ENCODE measurements around the gene TCF15.

Gene TCF15

DNA sequence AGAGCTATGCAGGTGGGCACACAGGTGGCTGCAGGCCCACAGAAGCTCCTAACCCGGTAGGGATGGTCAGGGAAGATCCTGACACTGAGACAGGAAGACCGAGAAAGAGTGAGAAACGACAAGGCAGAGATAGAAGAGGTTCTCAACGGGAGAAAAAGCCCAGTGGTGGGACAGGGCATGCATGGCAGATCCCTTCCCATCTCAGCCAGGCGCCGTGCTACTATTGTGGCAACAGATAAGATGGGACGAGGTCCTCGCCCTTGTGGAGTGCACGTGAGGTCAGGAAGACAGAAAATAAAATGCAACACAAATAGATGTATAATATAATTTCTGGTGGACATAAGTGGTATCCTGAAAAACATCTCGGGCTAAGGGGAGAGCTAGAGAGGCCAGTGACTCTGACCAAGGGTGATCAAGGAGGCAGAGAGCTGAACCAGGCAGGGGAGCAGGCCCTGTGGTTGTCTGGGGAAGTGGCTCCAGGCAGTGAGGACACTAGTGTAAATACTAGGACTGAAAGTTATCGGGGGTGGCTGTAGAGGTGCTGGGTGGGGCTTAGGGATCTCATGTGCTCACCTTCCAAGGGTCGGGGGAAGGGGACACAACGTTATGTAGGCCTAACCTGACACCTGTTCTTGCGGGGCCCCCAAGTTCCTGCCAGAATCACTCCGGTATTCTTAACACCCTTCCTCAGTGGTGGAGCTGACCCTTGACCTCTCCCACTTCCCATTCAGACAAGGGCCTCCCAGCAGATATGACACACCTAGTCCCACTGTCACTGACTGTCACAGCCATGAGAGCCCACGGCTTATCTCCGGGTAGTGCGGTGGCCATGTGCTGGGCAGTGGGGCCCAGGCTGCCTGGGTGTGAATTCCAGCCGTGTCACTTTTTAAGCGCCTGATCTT, 41.9 kb upstream of the TCF15 start:
- Histone ChIP-seq H3K36me3 (ENCODE audit: control insufficient read depth in 5 of 5, insufficient read depth in 5 of 5, low read length in 5 of 5) (peaks cover 9 to 38% (median 31%) of the 10 kb centered on the region in 5 donors), H3K4me3 (ENCODE audit: low read depth in 1 of 5, low read length in 5 of 5) (peak overlapping the region; percentile 77 to 93 (median 89)), H3K27me3 (ENCODE audit: control insufficient read depth in 5 of 5, insufficient read depth in 4 of 5, low read length in 5 of 5) (peaks cover 0 to 3% (median 0%) of the 10 kb centered on the region in 5 donors), H3K9ac (ENCODE audit: low read length in 5 of 5) (peak overlapping the region; percentile 72 to 88 (median 75)), H3K27ac (ENCODE audit: low read depth, low read length) (peak overlapping the region; percentile 77), H3K9me3 (ENCODE audit: control insufficient read depth in 5 of 5, low read length in 5 of 5) (peaks cover 0 to 6% (median 0%) of the 10 kb centered on the region in 5 donors), H3K4me1 (ENCODE audit: control insufficient read depth in 5 of 5, insufficient read depth in 5 of 5, low read length in 5 of 5) (peaks cover 12 to 29% (median 26%) of the 10 kb centered on the region in 5 donors)

DNA sequence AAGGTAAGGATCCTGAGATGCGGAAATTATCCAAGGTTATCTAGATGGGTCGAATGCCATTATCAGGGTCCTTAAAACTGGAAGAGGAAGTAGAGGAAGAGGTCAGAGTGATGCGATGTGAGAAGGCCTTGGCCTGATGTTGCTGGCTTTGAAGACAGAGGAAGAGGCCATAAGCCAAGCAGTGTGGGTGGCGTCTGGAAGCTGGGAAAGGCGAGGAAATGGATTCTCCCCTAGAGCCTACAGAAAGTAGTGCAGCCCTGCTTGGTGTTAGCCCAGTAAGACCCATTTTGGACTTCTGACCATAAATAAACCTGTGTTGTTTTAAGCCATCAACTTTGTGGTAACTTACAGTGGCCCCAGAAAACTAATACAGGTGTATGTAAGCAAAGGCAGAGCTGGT, 40.8 kb upstream of the TCF15 start:
- H3K4me3 ChIP-seq (ENCODE audit: low read depth in 1 of 5, low read length in 5 of 5), result no peak overlapping the region
- H3K9me3 ChIP-seq (ENCODE audit: control insufficient read depth in 5 of 5, low read length in 5 of 5), result peaks cover 0 to 6% (median 0%) of the 10 kb centered on the region in 5 donors
- H3K9ac ChIP-seq (ENCODE audit: low read length in 5 of 5), result no peak overlapping the region
- peaks cover 9 to 39% (median 32%) of the 10 kb centered on the region in 5 donors for H3K36me3 ChIP-seq (ENCODE audit: control insufficient read depth in 5 of 5, insufficient read depth in 5 of 5, low read length in 5 of 5)
- peaks cover 12 to 33% (median 27%) of the 10 kb centered on the region in 5 donors for H3K4me1 ChIP-seq (ENCODE audit: control insufficient read depth in 5 of 5, insufficient read depth in 5 of 5, low read length in 5 of 5)
- no peak overlapping the region for H3K27ac ChIP-seq (ENCODE audit: low read depth, low read length)
- no peaks in the 10 kb centered on the region for H3K27me3 ChIP-seq (ENCODE audit: control insufficient read depth in 5 of 5, insufficient read depth in 4 of 5, low read length in 5 of 5)

- peaks cover 0 to 6% (median 0%) of the 10 kb centered on the region in 5 donors for H3K9me3 ChIP-seq (ENCODE audit: control insufficient read depth in 5 of 5, low read length in 5 of 5)
- no peak overlapping the region for H3K27ac ChIP-seq (ENCODE audit: low read depth, low read length)
- no peak overlapping the region for H3K9ac ChIP-seq (ENCODE audit: low read length in 5 of 5)
- no peaks in the 10 kb centered on the region for H3K27me3 ChIP-seq (ENCODE audit: control insufficient read depth in 5 of 5, insufficient read depth in 4 of 5, low read length in 5 of 5)
- peaks cover 9 to 39% (median 32%) of the 10 kb centered on the region in 5 donors for H3K36me3 ChIP-seq (ENCODE audit: control insufficient read depth in 5 of 5, insufficient read depth in 5 of 5, low read length in 5 of 5)
- no peak overlapping the region for H3K4me3 ChIP-seq (ENCODE audit: low read depth in 1 of 5, low read length in 5 of 5)
- H3K4me1 ChIP-seq (ENCODE audit: control insufficient read depth in 5 of 5, insufficient read depth in 5 of 5, low read length in 5 of 5), result peaks cover 12 to 39% (median 33%) of the 10 kb centered on the region in 5 donors
Measured at GRCh38 chr20:650281-650680, 40.2 kb upstream of the TCF15 start.

- Histone ChIP-seq H3K27me3 (ENCODE audit: control insufficient read depth in 5 of 5, insufficient read depth in 4 of 5, low read length in 5 of 5) (peaks cover 4 to 8% (median 5%) of the 10 kb centered on the region in 5 donors), H3K36me3 (ENCODE audit: control insufficient read depth in 5 of 5, insufficient read depth in 5 of 5, low read length in 5 of 5) (peaks cover 9 to 39% (median 32%) of the 10 kb centered on the region in 5 donors), H3K9me3 (ENCODE audit: control insufficient read depth in 5 of 5, low read length in 5 of 5) (peaks cover 0 to 6% (median 0%) of the 10 kb centered on the region in 5 donors), H3K4me3 (ENCODE audit: low read depth in 1 of 5, low read length in 5 of 5) (no peak overlapping the region), H3K9ac (ENCODE audit: low read length in 5 of 5) (no peak overlapping the region), H3K4me1 (ENCODE audit: control insufficient read depth in 5 of 5, insufficient read depth in 5 of 5, low read length in 5 of 5) (peaks cover 7 to 33% (median 27%) of the 10 kb centered on the region in 5 donors), H3K27ac (ENCODE audit: low read depth, low read length) (no peak overlapping the region)
Measured at GRCh38 chr20:647479-648019, 37.4 kb upstream of the TCF15 start.

GRCh38 chr20:646868-647233, 36.7 kb upstream of the TCF15 start:
- Histone ChIP-seq H3K4me3 (ENCODE audit: low read depth in 1 of 5, low read length in 5 of 5) (no peak overlapping the region), H3K27me3 (ENCODE audit: control insufficient read depth in 5 of 5, insufficient read depth in 4 of 5, low read length in 5 of 5) (peaks cover 4 to 9% (median 6%) of the 10 kb centered on the region in 5 donors), H3K9ac (ENCODE audit: low read length in 5 of 5) (no peak overlapping the region), H3K27ac (ENCODE audit: low read depth, low read length) (no peak overlapping the region), H3K4me1 (ENCODE audit: control insufficient read depth in 5 of 5, insufficient read depth in 5 of 5, low read length in 5 of 5) (peaks cover 2 to 28% (median 22%) of the 10 kb centered on the region in 5 donors), H3K36me3 (ENCODE audit: control insufficient read depth in 5 of 5, insufficient read depth in 5 of 5, low read length in 5 of 5) (peaks cover 9 to 39% (median 32%) of the 10 kb centered on the region in 5 donors), H3K9me3 (ENCODE audit: control insufficient read depth in 5 of 5, low read length in 5 of 5) (peaks cover 0 to 6% (median 0%) of the 10 kb centered on the region in 5 donors)

- peaks cover 9 to 39% (median 32%) of the 10 kb centered on the region in 5 donors for H3K36me3 ChIP-seq (ENCODE audit: control insufficient read depth in 5 of 5, insufficient read depth in 5 of 5, low read length in 5 of 5)
- peaks cover 4 to 9% (median 6%) of the 10 kb centered on the region in 5 donors for H3K27me3 ChIP-seq (ENCODE audit: control insufficient read depth in 5 of 5, insufficient read depth in 4 of 5, low read length in 5 of 5)
- no peak overlapping the region for H3K27ac ChIP-seq (ENCODE audit: low read depth, low read length)
- H3K9ac ChIP-seq (ENCODE audit: low read length in 5 of 5), result peak overlapping the region in 1 of 5 donors; percentile 45
- peaks cover 0 to 6% (median 0%) of the 10 kb centered on the region in 5 donors for H3K9me3 ChIP-seq (ENCODE audit: control insufficient read depth in 5 of 5, low read length in 5 of 5)
- H3K4me1 ChIP-seq (ENCODE audit: control insufficient read depth in 5 of 5, insufficient read depth in 5 of 5, low read length in 5 of 5), result peaks cover 0 to 23% (median 18%) of the 10 kb centered on the region in 5 donors
- no peak overlapping the region for H3K4me3 ChIP-seq (ENCODE audit: low read depth in 1 of 5, low read length in 5 of 5)
Measured at GRCh38 chr20:646107-646867, 36.2 kb upstream of the TCF15 start.

DNA sequence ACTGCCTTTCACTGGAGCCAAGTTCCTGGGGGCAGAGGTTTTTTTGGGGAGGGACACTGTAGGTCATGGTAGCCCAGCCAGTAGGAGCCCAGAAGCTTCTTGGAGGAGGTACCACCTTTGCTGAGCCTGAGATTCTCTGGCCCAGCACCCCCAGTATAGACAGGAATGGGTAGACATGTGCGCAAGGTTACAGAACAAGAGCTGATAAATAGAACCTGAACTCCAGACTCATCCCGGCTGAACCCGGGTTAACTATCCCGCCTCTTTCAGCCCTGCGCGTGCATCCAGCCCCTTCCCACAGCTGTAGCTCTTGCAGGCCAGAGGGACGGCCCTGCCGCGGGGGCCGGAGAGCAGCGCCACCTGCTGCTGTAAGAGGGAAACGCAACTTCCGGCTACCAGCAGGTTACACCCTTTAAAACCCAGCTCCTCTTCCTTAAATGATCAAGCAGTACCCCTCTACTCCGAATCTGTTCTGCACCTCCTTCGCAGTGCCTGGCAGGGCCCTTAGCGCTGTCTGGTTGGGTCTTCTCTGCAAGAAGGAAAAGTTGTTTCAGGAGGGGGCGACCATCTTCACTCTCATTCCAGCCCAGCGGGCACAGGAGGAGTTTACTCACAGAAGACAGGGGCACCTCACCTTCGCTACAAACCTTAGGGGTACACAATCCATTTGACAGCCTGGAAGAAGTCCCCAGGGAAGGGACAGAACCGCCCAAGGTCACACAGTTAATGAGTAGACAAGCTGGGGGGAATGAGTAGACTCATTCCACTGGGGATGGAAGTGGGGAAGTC, 35.4 kb upstream of the TCF15 start:
- H3K27me3 ChIP-seq (ENCODE audit: control insufficient read depth in 5 of 5, insufficient read depth in 4 of 5, low read length in 5 of 5), result peaks cover 4 to 10% (median 6%) of the 10 kb centered on the region in 5 donors
- peaks cover 0 to 19% (median 18%) of the 10 kb centered on the region in 5 donors for H3K4me1 ChIP-seq (ENCODE audit: control insufficient read depth in 5 of 5, insufficient read depth in 5 of 5, low read length in 5 of 5)
- peak overlapping the region in 1 of 5 donors; percentile 2 for H3K4me3 ChIP-seq (ENCODE audit: low read depth in 1 of 5, low read length in 5 of 5)
- peaks cover 0 to 6% (median 0%) of the 10 kb centered on the region in 5 donors for H3K9me3 ChIP-seq (ENCODE audit: control insufficient read depth in 5 of 5, low read length in 5 of 5)
- H3K36me3 ChIP-seq (ENCODE audit: control insufficient read depth in 5 of 5, insufficient read depth in 5 of 5, low read length in 5 of 5), result peaks cover 9 to 33% (median 28%) of the 10 kb centered on the region in 5 donors
- H3K27ac ChIP-seq (ENCODE audit: low read depth, low read length), result no peak overlapping the region
- H3K9ac ChIP-seq (ENCODE audit: low read length in 5 of 5), result peak overlapping the region in 1 of 5 donors; percentile 45

GRCh38 chr20:644692-645317, 34.7 kb upstream of the TCF15 start:
- Histone ChIP-seq H3K4me3 (ENCODE audit: low read depth in 1 of 5, low read length in 5 of 5) (no peak overlapping the region), H3K27ac (ENCODE audit: low read depth, low read length) (no peak overlapping the region), H3K27me3 (ENCODE audit: control insufficient read depth in 5 of 5, insufficient read depth in 4 of 5, low read length in 5 of 5) (peaks cover 4 to 12% (median 6%) of the 10 kb centered on the region in 5 donors), H3K9ac (ENCODE audit: low read length in 5 of 5) (no peak overlapping the region), H3K9me3 (ENCODE audit: control insufficient read depth in 5 of 5, low read length in 5 of 5) (peaks cover 0 to 6% (median 0%) of the 10 kb centered on the region in 5 donors), H3K4me1 (ENCODE audit: control insufficient read depth in 5 of 5, insufficient read depth in 5 of 5, low read length in 5 of 5) (peaks cover 0 to 19% (median 18%) of the 10 kb centered on the region in 5 donors), H3K36me3 (ENCODE audit: control insufficient read depth in 5 of 5, insufficient read depth in 5 of 5, low read length in 5 of 5) (peaks cover 9 to 26% (median 22%) of the 10 kb centered on the region in 5 donors)

Data from subcutaneous abdominal adipose tissue (tissue), 5 donors.